GM11168 (cell line): Measurements from ENCODE around the gene TUBB3.
"Not testable (repeated sequence)": the region's sequence is repeated elsewhere in the genome, so short reads cannot be mapped to it uniquely, and the experiment has no call there.

ENCODE experiments used
- in situ Hi-C: fragments of 300-500 bp; cut with MboI; formaldehyde crosslinking; loops from one replicate; pipeline ENCODE4 v1.12.0; 2022; ENCODE audit warnings: low sequenced_read_pairs; ENCODE audit not compliant: unreplicated experiment

The TUBB3 gene

DNA sequence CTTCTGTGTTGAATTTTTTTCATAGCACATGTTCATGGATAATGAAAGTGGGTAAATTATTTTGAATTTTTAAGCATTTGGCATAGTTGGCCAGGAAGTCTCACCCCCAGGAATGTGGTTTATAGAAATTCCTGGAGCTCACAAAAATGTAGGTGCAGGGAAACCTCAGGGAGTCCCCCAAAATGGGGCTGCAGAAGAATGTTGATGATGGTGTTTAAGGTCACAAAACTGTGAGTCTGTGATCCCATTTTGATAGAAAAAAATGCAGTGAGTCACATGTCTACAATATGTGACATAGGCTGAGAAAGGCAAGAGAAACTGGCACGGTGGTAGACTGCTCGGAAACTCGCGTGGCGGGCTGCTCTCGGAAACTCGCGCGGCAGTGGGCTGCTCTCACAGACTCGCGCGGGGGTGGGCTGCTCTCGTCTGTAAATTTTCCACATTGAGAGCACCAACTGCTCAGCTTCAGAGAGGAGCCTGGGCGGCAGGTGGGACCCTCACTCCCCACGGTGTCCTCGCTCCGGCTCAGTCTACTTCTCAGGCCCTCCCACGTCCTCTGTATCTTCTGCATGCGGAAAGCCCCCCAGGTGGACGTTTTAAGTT is 23.2 kb upstream of the TUBB3 start:
- in situ Hi-C loops: no loop called here

DNA sequence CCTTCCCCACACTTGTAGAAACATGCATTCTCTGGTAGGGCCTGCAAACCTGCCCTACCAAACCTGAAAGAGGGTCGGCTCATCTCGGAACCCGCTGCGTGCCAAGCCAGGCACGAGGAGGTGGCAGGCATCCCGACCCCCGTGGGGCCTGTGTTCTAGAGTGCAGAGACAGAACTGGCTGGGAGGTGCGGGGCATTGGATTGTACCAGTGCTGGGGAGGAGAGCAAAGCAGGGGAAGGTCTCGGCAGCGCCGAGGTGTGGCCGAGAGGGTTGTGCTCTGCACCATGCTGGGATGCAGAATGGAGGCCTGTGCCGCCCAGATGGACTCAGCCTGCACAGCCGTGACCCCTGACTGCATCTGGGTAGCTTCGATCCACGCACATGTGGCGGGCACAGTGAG is 22.3 kb upstream of the TUBB3 start:
- in situ Hi-C loops: no loop called here

GRCh38 chr16:89902980-89903379 is 20.2 kb upstream of the TUBB3 start:
- in situ Hi-C loops: no loop called here

DNA sequence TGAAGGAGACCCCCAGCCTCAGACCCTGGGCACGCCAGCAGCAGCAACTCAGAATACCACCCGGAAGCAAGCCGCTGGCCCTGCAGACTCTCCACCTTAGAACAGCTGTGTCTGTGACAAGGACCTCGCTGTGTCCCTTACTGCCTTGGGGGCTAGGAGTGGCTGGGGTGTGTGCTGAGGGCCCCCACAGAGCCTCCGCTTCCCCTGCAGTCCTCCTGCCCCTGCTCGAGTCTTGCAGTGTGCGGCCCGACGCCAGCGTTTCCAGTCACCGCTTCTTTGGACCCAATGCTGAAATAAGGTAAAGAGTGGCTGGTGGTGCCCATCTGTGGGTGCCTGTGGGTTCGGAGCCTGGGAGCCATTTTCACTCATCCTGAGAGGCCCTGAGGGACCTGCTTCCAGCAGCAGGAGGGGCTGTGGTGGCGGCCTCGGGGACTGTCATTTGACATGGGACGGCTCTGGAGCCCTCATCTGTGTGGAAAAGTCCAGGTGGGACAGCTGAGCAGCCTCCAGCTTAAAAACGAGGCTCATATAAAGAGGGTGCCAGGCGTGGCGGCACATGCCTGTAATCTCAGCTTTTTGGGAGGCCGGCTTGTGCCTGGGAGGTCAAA is 19.1 kb upstream of the TUBB3 start:
- in situ Hi-C loops: no loop called here

DNA sequence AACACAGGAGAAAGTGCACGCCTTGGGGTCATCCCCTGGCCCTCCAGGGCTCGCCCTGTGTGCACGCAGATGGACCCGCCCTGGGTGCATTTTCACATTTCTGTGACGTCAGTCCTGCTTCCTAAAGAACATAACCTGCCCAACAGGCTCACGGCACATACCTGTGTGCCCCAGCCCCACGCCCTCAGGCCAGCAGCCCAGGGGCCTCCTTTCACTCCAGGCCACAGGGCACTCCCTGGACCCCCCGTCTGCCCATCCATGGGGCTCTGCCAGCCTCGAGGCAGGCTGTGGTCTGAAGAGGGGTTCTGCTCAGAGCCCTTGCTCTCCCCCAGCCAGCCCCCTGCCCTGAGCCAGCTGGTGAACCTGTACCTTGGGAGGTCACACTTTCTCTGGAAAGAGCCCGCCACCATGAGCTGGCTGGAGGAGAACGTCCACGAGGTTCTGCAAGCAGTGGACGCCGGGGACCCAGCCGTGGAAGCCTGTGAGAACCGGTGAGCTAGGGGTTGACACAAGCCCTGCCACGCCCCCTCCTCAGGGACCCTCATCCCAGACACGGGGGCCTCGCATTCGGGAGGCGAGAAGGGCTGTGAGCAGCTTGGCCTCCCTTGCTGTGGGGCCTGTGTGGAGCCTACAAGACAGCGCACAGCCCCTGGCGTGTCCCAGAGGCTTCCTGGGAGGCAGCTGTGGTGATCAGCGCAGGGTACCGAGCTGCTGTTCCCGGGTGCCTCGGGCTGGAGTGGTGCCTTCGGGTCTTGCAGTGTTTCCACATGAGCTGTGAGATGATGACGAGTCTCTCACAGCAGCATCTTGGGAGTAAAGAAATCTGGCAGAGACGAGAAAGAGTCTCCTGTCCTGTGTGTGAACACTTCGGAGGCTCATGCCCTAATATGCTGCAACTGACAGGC is 18.3 kb upstream of the TUBB3 start:
- in situ Hi-C loops: no loop called here

DNA sequence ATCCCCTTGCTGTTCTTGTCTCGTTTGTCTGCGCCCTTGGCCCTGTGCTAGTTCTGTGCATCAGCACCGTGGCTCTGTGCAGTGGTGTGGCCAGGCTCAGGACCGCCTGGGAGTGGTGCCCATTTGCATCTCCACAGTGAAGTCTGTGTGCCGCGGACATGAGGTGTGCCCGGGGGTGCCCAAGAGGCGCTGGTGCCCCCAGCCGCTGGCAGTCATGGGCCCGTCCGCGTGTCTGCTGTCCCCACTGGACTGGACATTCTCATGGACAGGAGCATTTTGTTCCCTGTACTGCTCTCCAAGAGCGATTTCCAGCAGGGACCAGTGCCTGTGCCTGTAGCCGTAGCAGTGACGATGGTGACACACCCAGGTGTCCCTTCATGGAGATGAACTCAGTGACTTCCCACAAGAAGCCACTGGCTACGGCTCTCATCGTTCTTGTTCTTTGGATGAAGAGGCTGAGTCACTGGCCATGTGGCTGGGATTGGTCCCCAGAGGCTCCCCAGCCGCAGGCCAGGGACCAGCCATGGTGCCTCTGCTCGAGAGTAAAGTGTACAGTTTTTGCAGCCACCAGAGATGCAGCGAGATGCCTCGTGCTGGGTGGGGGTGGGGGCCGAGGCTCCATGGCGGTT is 17.5 kb upstream of the TUBB3 start:
- in situ Hi-C loops: no loop called here

DNA sequence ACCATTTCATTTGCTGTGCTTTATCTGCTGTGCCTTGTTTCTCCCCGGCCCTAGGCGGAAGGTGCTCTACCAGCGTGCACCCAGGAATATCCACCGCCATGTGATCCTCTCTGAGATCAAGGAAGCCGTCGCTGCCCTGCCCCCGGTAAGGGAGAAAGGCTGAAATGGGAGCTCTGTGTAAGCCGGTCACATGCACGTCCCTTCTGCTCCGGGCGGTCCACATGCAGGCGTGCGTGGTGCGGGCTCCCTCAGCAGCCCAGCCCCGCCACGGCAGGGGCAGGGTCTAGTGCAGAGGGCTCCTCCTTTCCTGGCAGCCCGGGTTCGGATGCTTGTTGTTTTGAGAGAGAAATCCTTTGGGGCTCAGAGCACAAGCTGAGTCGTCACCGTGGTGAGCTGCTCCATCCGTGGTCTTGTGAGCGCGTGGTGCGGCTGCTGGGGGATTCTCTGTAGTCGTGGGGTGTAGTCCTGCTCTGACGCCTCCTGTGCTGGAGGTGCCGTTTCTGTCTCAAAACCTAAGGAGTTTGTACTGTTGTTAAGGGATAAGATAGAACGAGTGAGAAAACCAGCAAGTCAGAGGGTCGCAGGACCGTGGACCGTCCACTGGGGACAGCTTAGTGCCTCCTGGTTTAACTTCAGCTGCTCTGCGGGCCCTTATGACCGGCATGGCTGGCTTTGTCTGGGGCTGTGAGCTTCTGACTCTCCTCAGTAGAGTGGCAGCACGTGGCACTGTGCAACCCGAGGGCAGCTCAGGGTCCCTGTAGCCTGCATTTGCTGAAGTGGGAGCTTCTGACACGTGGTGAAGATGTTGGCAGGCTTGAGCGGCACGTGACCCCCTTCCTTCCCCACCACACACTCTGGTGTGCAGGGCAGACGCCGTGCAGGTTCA is 16.8 kb upstream of the TUBB3 start:
- in situ Hi-C loops: no loop called here

DNA sequence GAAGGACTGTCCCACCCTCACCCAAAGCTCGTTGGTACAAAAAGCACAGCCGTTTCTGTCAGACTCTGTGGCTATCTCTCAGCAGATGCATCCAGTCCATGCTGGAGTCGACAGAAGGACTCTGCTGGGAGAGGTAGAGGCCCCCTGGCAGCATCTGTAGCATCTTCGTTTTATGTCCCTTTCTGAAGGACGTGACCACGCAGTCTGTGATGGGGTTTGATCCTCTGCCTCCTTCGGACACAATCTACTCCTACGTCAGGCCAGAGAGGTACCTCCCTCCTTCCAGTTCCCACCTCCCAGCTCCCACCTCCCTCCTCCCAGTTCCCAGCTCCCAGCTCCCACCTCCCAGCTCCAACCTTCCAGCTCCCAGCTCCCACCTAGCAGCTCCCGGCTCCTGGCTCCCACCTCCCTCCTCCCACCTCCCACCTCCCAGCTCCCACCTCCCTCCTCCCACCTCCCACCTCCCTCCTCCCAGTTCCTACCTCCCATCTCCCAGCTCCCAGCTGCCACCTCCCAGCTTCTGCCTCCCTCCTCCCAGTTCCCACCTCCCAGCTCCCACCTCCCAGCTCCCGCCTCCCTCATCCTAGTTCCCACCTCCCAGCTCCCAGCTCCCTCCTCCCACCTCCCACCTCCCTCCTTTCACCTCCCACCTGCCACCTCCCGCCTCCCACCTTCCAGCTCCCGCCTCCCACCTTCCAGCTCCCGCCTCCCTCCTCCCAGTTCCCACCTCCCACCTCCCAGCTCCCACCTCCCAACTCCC is 15.9 kb upstream of the TUBB3 start:
- in situ Hi-C loops: no loop called here

DNA sequence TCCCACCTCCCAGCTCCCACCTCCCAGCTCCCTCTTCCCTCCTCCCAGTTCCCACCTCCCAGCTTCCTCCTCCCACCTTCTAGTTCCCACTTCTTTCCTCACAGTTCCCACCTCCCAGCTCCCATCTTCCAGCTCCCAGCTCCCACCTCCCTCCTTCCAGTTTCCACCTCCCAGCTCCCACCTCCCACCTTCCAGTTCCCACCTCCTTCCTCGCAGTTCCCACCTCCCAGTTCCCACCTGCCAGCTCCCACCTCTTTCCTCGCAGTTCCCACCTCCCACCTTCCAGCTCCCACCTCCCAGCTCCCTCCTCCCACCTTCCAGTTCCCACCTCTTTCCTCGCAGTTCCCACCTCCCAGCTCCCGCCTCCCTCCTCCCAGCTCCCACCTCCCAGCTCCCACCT is 14.9 kb upstream of the TUBB3 start:
- in situ Hi-C loops: no loop called here

GRCh38 chr16:89909777-89910716 is 13.1 kb upstream of the TUBB3 start:
- in situ Hi-C loops: no loop called here

GRCh38 chr16:89910717-89911354 is 12.3 kb upstream of the TUBB3 start:
- in situ Hi-C loops: no loop called here

- in situ Hi-C loops: no loop called here
Observed at GRCh38 chr16:89911375-89911774, 11.8 kb upstream of the TUBB3 start.

DNA sequence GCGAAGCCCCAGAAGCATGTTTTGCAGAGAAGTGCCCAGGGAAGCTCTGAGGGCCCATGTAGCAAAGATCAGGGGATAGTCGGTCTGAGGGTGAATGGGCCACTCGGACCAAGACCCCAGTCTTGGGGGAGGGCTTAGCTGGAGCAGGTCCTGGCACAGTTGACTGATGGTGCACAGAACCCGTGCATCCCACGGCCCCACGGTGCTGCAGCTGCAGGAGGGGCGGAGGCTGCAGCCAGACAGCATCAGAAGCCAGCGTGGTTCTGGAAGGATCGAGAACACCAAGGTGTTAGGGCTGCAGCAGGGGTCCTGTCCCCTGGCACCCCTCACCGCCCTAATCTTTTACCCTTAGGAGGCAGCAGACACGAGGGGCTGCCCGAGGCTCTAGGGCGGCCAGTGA is 11.0 kb upstream of the TUBB3 start:
- in situ Hi-C loops: no loop called here

DNA sequence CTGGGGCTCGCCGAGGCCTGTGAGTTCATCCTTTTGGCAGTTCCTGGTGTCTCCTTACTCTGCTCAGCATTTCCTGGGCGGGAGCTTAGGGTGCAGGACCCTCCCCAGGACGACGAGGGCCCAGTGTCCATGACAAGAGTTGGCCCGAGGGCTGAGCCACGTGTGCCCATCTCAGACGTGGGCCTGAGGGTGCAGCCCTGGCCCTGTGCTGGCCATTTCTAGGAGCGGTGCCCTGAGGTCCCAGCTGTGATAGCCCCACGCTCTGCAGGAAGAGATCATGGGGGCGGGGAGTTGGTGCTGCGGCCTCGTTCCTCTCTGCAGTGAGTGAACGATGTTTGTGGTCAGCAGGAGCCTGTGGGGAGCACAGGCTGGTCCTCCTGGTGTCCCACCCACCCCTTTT is 10.5 kb upstream of the TUBB3 start:
- in situ Hi-C loops: no loop called here

- in situ Hi-C loops: no loop called here
Observed at GRCh38 chr16:89913408-89914387, 9.4 kb upstream of the TUBB3 start.

- in situ Hi-C loops: not testable (repeated sequence)
Observed at GRCh38 chr16:89914642-89915285, 8.4 kb upstream of the TUBB3 start.
